ENCODE measurements around the gene FEM1A. TPM values are rescaled to one million over a fixed set of nuclear protein-coding genes. Genes with fewer than 3 reads are reported as not detected.

The FEM1A gene
- total and polyA plus RNA-seq, 9 of the 15 experiments (the other 6 are each of a cell fraction or from before 2014, with no cell fraction given) = 0.08 to 19.0 (median 6.8) TPM

- no peak overlapping the region for H2AFZ ChIP-seq (ENCODE audit: low read depth, low read length)
- H4K20me1 ChIP-seq (replicated peaks; ENCODE audit: control insufficient read depth, insufficient read depth, low read length) = no peaks in the 10 kb centered on the region; the same call in 1 of the 2 replicates
- 23% methylated on average over 23 of the region's 23 CpGs for WGBS (ENCODE audit: insufficient coverage, low coverage, missing lambda C conversion rate)
- H3K4me3 ChIP-seq = no peak overlapping the region
- H3K36me3 ChIP-seq (ENCODE audit: control insufficient read depth, insufficient read depth, low read length) = peaks cover 13% of the 10 kb centered on the region; the same call in 2 of the 3 replicates
- no peak overlapping the region for H3K27ac ChIP-seq (ENCODE audit: extremely low read depth, low read depth, low read length)
- H3K27me3 ChIP-seq (ENCODE audit: control insufficient read depth in 2 of 2, insufficient read depth in 2 of 2, low read length in 2 of 2) = no peaks in the 10 kb centered on the region
- POLR2A ChIA-PET = interaction anchor here (0.7 to 2.3 kb wide), 4 partner anchors 8 to 275 kb away, joined by 3 to 8 read pairs (median 6); partner anchors contain the start of gene FEM1A
- no peaks in the 10 kb centered on the region for H3K9me1 ChIP-seq (ENCODE audit: control insufficient read depth, insufficient read depth, low read length)
- ATAC-seq = no peak
- intact Hi-C loops (cut with micrococcal nuclease) = no loop called here
- no peak for FAIRE-seq
- no peak for DNase-seq (ENCODE audit: extremely low read depth in 1 of 4, low spot score in 3 of 4)
- peak overlapping the region in 1 of 2 experiments; percentile 83; a peak in 2 of 4 replicates for H3K9ac ChIP-seq (ENCODE audit: insufficient read depth in 1 of 2, low read depth in 2 of 2, low read length in 2 of 2)
- peaks cover 13% of the 10 kb centered on the region for H3K79me2 ChIP-seq (ENCODE audit: control insufficient read depth, insufficient read depth, low read length)
- peaks cover 0 to 20% of the 10 kb centered on the region in 2 experiments; a peak in 3 of 5 replicates for H3K4me1 ChIP-seq (replicated peaks in 1 of 2; ENCODE audit: control insufficient read depth in 2 of 2, insufficient read depth in 2 of 2, low read length in 2 of 2)
- H3K4me2 ChIP-seq (ENCODE audit: insufficient read depth, low read length) = no peak overlapping the region
- TF ChIP-seq PRDM10 (IDR thresholded peaks at IDR 0.05; ENCODE audit: partially characterized antibody) (peak; percentile 81), L3MBTL2 (IDR thresholded peaks at IDR 0.05) (no peak)
- CTCF ChIA-PET (ENCODE audit: low intra/inter-chr PET ratio) = interaction anchor here (0.6 kb wide), 1 partner anchor 80 kb away, joined by 3 read pairs; no protein-coding TSS in a partner anchor
- in situ Hi-C loops (cut with MboI) = no loop called here
- no peaks in the 10 kb centered on the region for H3K9me3 ChIP-seq (replicated peaks; ENCODE audit: control insufficient read depth, insufficient read depth, low read depth, low read length)
- no TSS peak for BruUV-seq (replicated peaks)
Measured at GRCh38 chr19:4800591-4801081, 9.1 kb downstream of the FEM1A start.
